Activated CD4-positive, alpha-beta T cell treated with anti-CD3 and anti-CD28 coated beads for 36 hours (primary cell): Measurements from ENCODE around the gene ALG12. TPM values are rescaled to one million over a fixed set of nuclear protein-coding genes. Genes with fewer than 3 reads are reported as not detected.

Experiments
- microRNA-seq: library from miRNA; unstranded; fragments of <30 nt; microRNA quantifications from one replicate; pipeline ENCODE4 v1.2.0, GENCODE V29; 2021; ENCODE audit warnings: borderline replicate concordance
- total RNA-seq, 2 experiments: library from RNA; stranded (reverse); gene quantifications; one replicate each; pipeline ENCODE4 v1.2.3, GENCODE V29; 2021

The ALG12 gene
- total RNA-seq, 2 experiments from 2014 or later: 13.6 to 13.7 TPM

Small RNA genes lying within 50 kb of the gene (microRNA-seq; reads per million reads assigned to microRNA genes)
- 10.9 reads per million, percentile 32 among the genes with 10 or more reads in this experiment for gene MIR6821

Other genes with a start within 250 kb of the ALG12 start
- 10 to 100 TPM; 22.1 to 23.6 TPM for gene BRD1, start 90.6 kb downstream of the ALG12 start, total RNA-seq
- 10 to 100 TPM; 17.3 to 17.4 TPM for gene ZBED4, start 64.6 kb downstream of the ALG12 start, total RNA-seq
- gene CRELD2, start 196 bp upstream of the ALG12 start, total RNA-seq: 10 to 100 TPM; 15.2 to 16.4 TPM
- 100 to 1,000 TPM; 127 to 165 TPM for gene PIM3, start 42.3 kb upstream of the ALG12 start, total RNA-seq
- under 1 TPM; 0.16 TPM for gene IL17REL, start 94.3 kb upstream of the ALG12 start, total RNA-seq
- gene TTLL8, start 139.9 kb upstream of the ALG12 start, total RNA-seq: not detected
- not detected for gene MLC1, start 167.0 kb upstream of the ALG12 start, total RNA-seq
- under 1 TPM in 1 of 2 experiments, not detected in 1; 0.11 TPM for gene MOV10L1, start 171.6 kb upstream of the ALG12 start, total RNA-seq